ENCODE results near the gene WASF1.
"Not testable (repeated sequence)": the region's sequence is repeated elsewhere in the genome, so short reads cannot be mapped to it uniquely, and the experiment has no call there.

The WASF1 gene

GRCh38 chr6:110089323-110089722 is 90.1 kb downstream of the WASF1 start:
- no peak for DNase-seq (ENCODE audit: insufficient read length, low spot score)
- TF ChIP-seq POLR2A (IDR thresholded peaks at IDR 0.05; ENCODE audit: low read depth, low read length) = no peak
- no peak for FAIRE-seq

GRCh38 chr6:110085285-110085684 is 94.2 kb downstream of the WASF1 start:
- no peak for FAIRE-seq
- no peak for DNase-seq (ENCODE audit: insufficient read length, low spot score)
- no peak for TF ChIP-seq POLR2A (IDR thresholded peaks at IDR 0.05; ENCODE audit: low read depth, low read length)

GRCh38 chr6:110083875-110084585 is 95.4 kb downstream of the WASF1 start:
- TF ChIP-seq POLR2A (IDR thresholded peaks at IDR 0.05; ENCODE audit: low read depth, low read length) = no peak
- FAIRE-seq (no peak), DNase-seq (ENCODE audit: insufficient read length, low spot score) (no peak)

GRCh38 chr6:110075406-110075805 is 104.1 kb downstream of the WASF1 start:
- no peak for FAIRE-seq
- DNase-seq (ENCODE audit: insufficient read length, low spot score) = no peak
- no peak for TF ChIP-seq POLR2A (IDR thresholded peaks at IDR 0.05; ENCODE audit: low read depth, low read length)

- FAIRE-seq = not testable (repeated sequence)
Measured at GRCh38 chr6:110073474-110073873, 106.0 kb downstream of the WASF1 start.

GRCh38 chr6:110068592-110068967 is 110.9 kb downstream of the WASF1 start:
- no peak for TF ChIP-seq POLR2A (IDR thresholded peaks at IDR 0.05; ENCODE audit: low read depth, low read length)
- DNase-seq (ENCODE audit: insufficient read length, low spot score) = no peak
- FAIRE-seq = no peak

More at GRCh38 chr6:110073474-110073873, 106.0 kb downstream of the WASF1 start:
- DNase-seq (ENCODE audit: insufficient read length, low spot score) = not testable (repeated sequence)

GRCh38 chr6:110067837-110068591 is 111.5 kb downstream of the WASF1 start:
- DNase-seq (ENCODE audit: insufficient read length, low spot score) (no peak), FAIRE-seq (no peak)
- no peak for TF ChIP-seq POLR2A (IDR thresholded peaks at IDR 0.05; ENCODE audit: low read depth, low read length)

- no peak for FAIRE-seq
- no peak for TF ChIP-seq POLR2A (IDR thresholded peaks at IDR 0.05; ENCODE audit: low read depth, low read length)
- no peak for DNase-seq (ENCODE audit: insufficient read length, low spot score)
Measured at GRCh38 chr6:110064744-110065524, 114.5 kb downstream of the WASF1 start.

- FAIRE-seq (no peak), DNase-seq (ENCODE audit: insufficient read length, low spot score) (no peak)
- TF ChIP-seq POLR2A (IDR thresholded peaks at IDR 0.05; ENCODE audit: low read depth, low read length) = no peak
Measured at GRCh38 chr6:110063594-110064263, 115.7 kb downstream of the WASF1 start.

- DNase-seq (ENCODE audit: insufficient read length, low spot score) = no peak
Measured at GRCh38 chr6:110055387-110055735, 124.1 kb downstream of the WASF1 start.

GRCh38 chr6:110054664-110055386 is 124.6 kb downstream of the WASF1 start:
- no peak for TF ChIP-seq POLR2A (IDR thresholded peaks at IDR 0.05; ENCODE audit: low read depth, low read length)
- no peak for FAIRE-seq

More at GRCh38 chr6:110055387-110055735, 124.1 kb downstream of the WASF1 start:
- no peak for TF ChIP-seq POLR2A (IDR thresholded peaks at IDR 0.05; ENCODE audit: low read depth, low read length)
- FAIRE-seq = no peak

GRCh38 chr6:110053395-110054240 is 125.9 kb downstream of the WASF1 start:
- peak; percentile 16 for DNase-seq (ENCODE audit: insufficient read length, low spot score)
- FAIRE-seq = no peak
- TF ChIP-seq POLR2A (IDR thresholded peaks at IDR 0.05; ENCODE audit: low read depth, low read length) = no peak

More at GRCh38 chr6:110054664-110055386, 124.6 kb downstream of the WASF1 start:
- DNase-seq (ENCODE audit: insufficient read length, low spot score) = no peak
